Upper lobe of left lung (tissue), 4 donors: ENCODE results near the gene KRTAP16-1.

Experiments
- POLR2A ChIP-seq, 4 donors: fragments of 450-650 bp; IDR thresholded peaks; one replicate each; pipeline ENCODE4 v1.5.1; 2016 to 2017; ENCODE audit warnings: antibody characterized with exemption in 4 of 4, mild to moderate bottlenecking in 2 of 4
- TF ChIP-seq, protein P1 (sequence below), 6 experiments: fragments of 450-650 bp in 4 of 6; fragments of 200-600 bp in 2 of 6; sonication (generic) in 2 of 6; IDR thresholded peaks; one replicate each; pipeline ENCODE4 v1.5.1; 2016 to 2019; ENCODE audit warnings: antibody characterized with exemption in 6 of 6

DNA sequence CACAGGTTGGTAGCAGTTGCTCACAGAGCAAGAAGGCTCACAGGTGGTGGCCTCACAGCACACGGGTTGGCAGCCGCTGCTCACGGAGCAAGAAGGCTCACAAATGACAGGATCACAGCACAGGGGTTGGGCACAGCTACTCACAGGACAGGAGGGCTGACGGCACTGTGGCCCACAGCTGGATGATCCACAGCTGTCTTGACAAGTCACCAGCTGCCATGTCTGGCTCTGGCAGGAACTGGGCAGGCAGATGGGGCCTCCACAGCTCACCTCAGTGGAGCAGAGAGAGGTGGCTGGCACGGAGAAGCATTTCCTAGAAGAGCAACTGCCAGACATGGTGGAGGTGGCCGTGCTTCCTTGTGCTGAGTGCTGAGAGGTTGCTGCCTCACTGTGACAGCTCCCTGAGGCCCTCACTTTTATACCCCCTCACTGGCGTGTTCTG is at the start of gene KRTAP16-1:
- TF ChIP-seq, protein P1, sequence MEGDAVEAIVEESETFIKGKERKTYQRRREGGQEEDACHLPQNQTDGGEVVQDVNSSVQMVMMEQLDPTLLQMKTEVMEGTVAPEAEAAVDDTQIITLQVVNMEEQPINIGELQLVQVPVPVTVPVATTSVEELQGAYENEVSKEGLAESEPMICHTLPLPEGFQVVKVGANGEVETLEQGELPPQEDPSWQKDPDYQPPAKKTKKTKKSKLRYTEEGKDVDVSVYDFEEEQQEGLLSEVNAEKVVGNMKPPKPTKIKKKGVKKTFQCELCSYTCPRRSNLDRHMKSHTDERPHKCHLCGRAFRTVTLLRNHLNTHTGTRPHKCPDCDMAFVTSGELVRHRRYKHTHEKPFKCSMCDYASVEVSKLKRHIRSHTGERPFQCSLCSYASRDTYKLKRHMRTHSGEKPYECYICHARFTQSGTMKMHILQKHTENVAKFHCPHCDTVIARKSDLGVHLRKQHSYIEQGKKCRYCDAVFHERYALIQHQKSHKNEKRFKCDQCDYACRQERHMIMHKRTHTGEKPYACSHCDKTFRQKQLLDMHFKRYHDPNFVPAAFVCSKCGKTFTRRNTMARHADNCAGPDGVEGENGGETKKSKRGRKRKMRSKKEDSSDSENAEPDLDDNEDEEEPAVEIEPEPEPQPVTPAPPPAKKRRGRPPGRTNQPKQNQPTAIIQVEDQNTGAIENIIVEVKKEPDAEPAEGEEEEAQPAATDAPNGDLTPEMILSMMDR (IDR thresholded peaks at IDR 0.05): no peak
- no peak for TF ChIP-seq POLR2A (IDR thresholded peaks at IDR 0.05)
